T-cell (primary cell): ENCODE data around the gene GPR135. TPM values are rescaled to one million over a fixed set of nuclear protein-coding genes. Genes with fewer than 3 reads are reported as not detected.
A peak's percentile ranks its signal among the peaks of the same experiment; 100 is the strongest.

Experiments
- ATAC-seq, 4 experiments: fragments of 200-7000 bp in 3 of 4; fragments of 150-1000 bp in 1 of 4; cut with Tn5 transposase; replicated peaks in 1 of 4; 1 replicate in 3 of 4; 2 replicates in 1 of 4; pipeline ENCODE4 v1.10.0; 2021; ENCODE audit warnings: moderate library complexity in 3 of 4, mild to moderate bottlenecking in 2 of 4, moderate number of reproducible peaks in 1 of 4
- CTCF ChIA-PET, 2 donors: fragments of 300-600 bp; sonication (Branson Sonifier 250); formaldehyde crosslinking; loops; one replicate each; lab custom pipeline; 2022; ENCODE audit warnings: antibody characterized with exemption in 2 of 2; lab: Charles Lee
- POLR2A ChIA-PET, 2 donors: fragments of 300-600 bp; sonication (Branson Sonifier 250); formaldehyde crosslinking; loops; one replicate each; lab custom pipeline; 2022; ENCODE audit warnings: antibody characterized with exemption in 2 of 2; lab: Charles Lee
- DNase-seq, 35 experiments: peaks; one replicate each; pipeline versions ENCODE4 v3.0.0 to v3.0.0-alpha.2; 2013 to 2023
- H3K27ac ChIP-seq: one replicate; pipeline ENCODE4 v1.5.1; 2013; ENCODE audit warnings: low read length
- H3K27me3 ChIP-seq, 2 experiments: replicated peaks in 1 of 2; 1 replicate in 1 of 2; 2 replicates in 1 of 2; pipeline versions ENCODE4 v1.6.1 to v1.7.0; 2013; ENCODE audit warnings: low read length in 1 of 2, mixed read lengths in 1 of 2; ENCODE audit not compliant: control insufficient read depth in 2 of 2, insufficient read depth in 2 of 2; ENCODE audit errors: extremely low read depth in 1 of 2
- H3K36me3 ChIP-seq, 2 donors: 1 replicate in 1 of 2; 2 replicates in 1 of 2; pipeline versions ENCODE4 v1.6.1 to v1.7.0; 2013; ENCODE audit warnings: low read length in 1 of 2; ENCODE audit not compliant: control insufficient read depth in 2 of 2, insufficient read depth in 1 of 2; ENCODE audit errors: extremely low read depth in 1 of 2
- H3K4me1 ChIP-seq, 2 experiments: 1 replicate in 1 of 2; 2 replicates in 1 of 2; pipeline versions ENCODE4 v1.6.1 to v1.7.0; 2013; ENCODE audit warnings: low read length in 2 of 2, mixed read lengths in 1 of 2; ENCODE audit not compliant: insufficient read depth in 2 of 2, control insufficient read depth in 1 of 2; ENCODE audit errors: extremely low read depth in 1 of 2
- H3K4me3 ChIP-seq, 2 donors: 1 replicate in 1 of 2; 2 replicates in 1 of 2; pipeline versions ENCODE4 v1.5.1 to v1.7.0; 2013; ENCODE audit warnings: mild to moderate bottlenecking in 2 of 2, low read length in 1 of 2, moderate library complexity in 1 of 2; ENCODE audit not compliant: control insufficient read depth in 1 of 2; ENCODE audit errors: extremely low read depth in 1 of 2
- H3K9me3 ChIP-seq: 2 replicates; pipeline ENCODE4 v1.7.0; 2013
- H3K27ac Mint-ChIP-seq, 2 donors: one replicate each; pipeline ENCODE4 v1.8.0; 2020 to 2021; ENCODE audit warnings: mild to moderate bottlenecking in 2 of 2, mixed read lengths in 2 of 2
- H3K27me3 Mint-ChIP-seq, 2 donors: one replicate each; pipeline ENCODE4 v1.8.0; 2021 to 2022; ENCODE audit warnings: mixed read lengths in 2 of 2
- H3K36me3 Mint-ChIP-seq: one replicate; pipeline ENCODE4 v1.8.0; 2021; ENCODE audit warnings: mixed read lengths
- H3K4me1 Mint-ChIP-seq, 3 donors: one replicate each; pipeline ENCODE4 v1.8.0; 2020 to 2022; ENCODE audit warnings: mixed read lengths in 3 of 3, mild to moderate bottlenecking in 1 of 3
- H3K4me3 Mint-ChIP-seq, 3 donors: one replicate each; pipeline ENCODE4 v1.8.0; 2020 to 2022; ENCODE audit warnings: mild to moderate bottlenecking in 3 of 3, mixed read lengths in 3 of 3, moderate library complexity in 3 of 3
- H3K9me3 Mint-ChIP-seq, 3 donors: one replicate each; pipeline ENCODE4 v1.8.0; 2020 to 2022; ENCODE audit warnings: mixed read lengths in 3 of 3
- WGBS: methylation state at CpG from one replicate; pipeline ENCODE4 v1.1.5; 2013; ENCODE audit warnings: missing lambda C conversion rate; ENCODE audit not compliant: insufficient coverage; 5-methylcytosine and 5-hydroxymethylcytosine counted together
- total RNA-seq, 35 experiments: library from RNA in 6 of 35; stranded (reverse) in 6 of 35; fragments of 120-200 nt in 1 of 35; gene quantifications; one replicate each; pipeline versions ENCODE4 v1.2.1 to v1.2.4 and lab custom pipeline; 2013 to 2026

The GPR135 gene
- 1 to 10 TPM; 1.8 to 2.4 (median 2.1) TPM for total RNA-seq
- 1.1 TPM for total RNA-seq (2013)
- 0.38 to 4.4 (median 2.1) reads per million in 29 experiments for total RNA-seq (lab: John Stamatoyannopoulos, UW)

- peaks cover 3 to 5% of the 10 kb centered on the region in 2 donors for H3K27me3 Mint-ChIP-seq
- H3K36me3 Mint-ChIP-seq = peaks cover 5% of the 10 kb centered on the region
- no peaks in the 10 kb centered on the region for H3K9me3 ChIP-seq
- peak in 30 of 35 experiments; percentile 10 to 61 (median 30) for DNase-seq
- H3K4me1 Mint-ChIP-seq = peaks cover 7 to 17% (median 14%) of the 10 kb centered on the region in 3 donors
- H3K4me3 Mint-ChIP-seq = peak within 1 kb of the TSS; percentile 84 to 88 (median 88)
- ChIA-PET POLR2A (interaction anchor here (0.5 to 2.4 kb wide), 2 partner anchors 19 to 724 kb away, joined by 3 to 5 read pairs; partner anchors contain the start of genes JKAMP (in 1 of the 2) and L3HYPDH (in 1 of the 2)), CTCF (interaction anchor here (0.6 to 1.0 kb wide), 4 partner anchors 19 to 277 kb away, joined by 3 to 7 read pairs (median 3); partner anchors contain the start of genes JKAMP (in 1 of the 2) and L3HYPDH (in 1 of the 2))
- H3K9me3 Mint-ChIP-seq = no peaks in the 10 kb centered on the region
- peak; percentile 35 to 60 (median 54) for ATAC-seq
- WGBS = 18% methylated on average over 39 of the region's 40 CpGs
- peak within 1 kb of the TSS; percentile 51 to 84 for H3K27ac Mint-ChIP-seq
- H3K36me3 ChIP-seq = no peaks in the 10 kb centered on the region
- H3K4me3 ChIP-seq = peak within 1 kb of the TSS; percentile 48 to 75
- peaks cover 0 to 3% of the 10 kb centered on the region in 2 experiments for H3K27me3 ChIP-seq
- peaks cover 4 to 12% of the 10 kb centered on the region in 2 experiments for H3K4me1 ChIP-seq
- peak within 1 kb of the TSS; percentile 50 for H3K27ac ChIP-seq
Measured at GRCh38 chr14:59465316-59466135, at the start of gene GPR135. GPR135 (minus strand) TSS chr14:59465380; CDS start chr14:59465226, 154 bp downstream.

- no peak overlapping the region for H3K27ac ChIP-seq
- ChIA-PET CTCF (interaction anchor here in 1 of 2 donors (0.6 kb wide), 1 partner anchor 15 kb away, joined by 4 read pairs; no protein-coding TSS in a partner anchor), POLR2A (interaction anchor here in 1 of 2 donors (0.6 kb wide), 1 partner anchor 1034 kb away, joined by 4 read pairs; no protein-coding TSS in a partner anchor)
- 95% methylated on average over 2 of the region's 4 CpGs for WGBS
- no peaks in the 10 kb centered on the region for H3K4me1 Mint-ChIP-seq
- H3K36me3 ChIP-seq = no peaks in the 10 kb centered on the region
- no peaks in the 10 kb centered on the region for H3K9me3 ChIP-seq
- H3K27me3 ChIP-seq = peaks cover 0 to 3% of the 10 kb centered on the region in 2 experiments
- H3K4me3 Mint-ChIP-seq = no peak overlapping the region
- H3K27ac Mint-ChIP-seq = no peak overlapping the region
- ATAC-seq (no peak), DNase-seq (peak in 2 of 35 experiments; percentile 3 to 14)
- no peaks in the 10 kb centered on the region for H3K4me1 ChIP-seq
- H3K9me3 Mint-ChIP-seq = no peaks in the 10 kb centered on the region
- H3K27me3 Mint-ChIP-seq = peaks cover 19 to 42% of the 10 kb centered on the region in 2 donors
- no peak overlapping the region for H3K4me3 ChIP-seq
- no peaks in the 10 kb centered on the region for H3K36me3 Mint-ChIP-seq
Measured at GRCh38 chr14:59511916-59512575, 46.9 kb upstream of the GPR135 start.

GRCh38 chr14:59510966-59511365 is 45.8 kb upstream of the GPR135 start:
- ChIA-PET POLR2A (no interaction called here), CTCF (no interaction called here)
- ATAC-seq (no peak), DNase-seq (no peak)
- H3K9me3 Mint-ChIP-seq = no peaks in the 10 kb centered on the region
- H3K36me3 ChIP-seq = no peaks in the 10 kb centered on the region
- no peak overlapping the region for H3K4me3 ChIP-seq
- H3K4me1 ChIP-seq = no peaks in the 10 kb centered on the region
- H3K9me3 ChIP-seq = no peaks in the 10 kb centered on the region
- WGBS = 0% methylated on average over 1 of the region's 3 CpGs
- no peak overlapping the region for H3K27ac Mint-ChIP-seq
- no peak overlapping the region for H3K4me3 Mint-ChIP-seq
- no peak overlapping the region for H3K27ac ChIP-seq
- no peaks in the 10 kb centered on the region for H3K4me1 Mint-ChIP-seq
- H3K27me3 ChIP-seq = peaks cover 0 to 3% of the 10 kb centered on the region in 2 experiments
- no peaks in the 10 kb centered on the region for H3K36me3 Mint-ChIP-seq
- peaks cover 16 to 34% of the 10 kb centered on the region in 2 donors for H3K27me3 Mint-ChIP-seq

GRCh38 chr14:59510001-59510400 is 44.8 kb upstream of the GPR135 start:
- H3K27ac Mint-ChIP-seq = no peak overlapping the region
- no peak overlapping the region for H3K27ac ChIP-seq
- no peak overlapping the region for H3K4me3 Mint-ChIP-seq
- WGBS = 67% methylated on average over 1 of the region's 2 CpGs
- H3K27me3 Mint-ChIP-seq = peaks cover 12 to 32% of the 10 kb centered on the region in 2 donors
- H3K4me1 Mint-ChIP-seq = peaks cover 0 to 2% (median under 1%) of the 10 kb centered on the region in 3 donors
- DNase-seq (no peak), ATAC-seq (no peak)
- peaks cover 0 to 3% of the 10 kb centered on the region in 2 experiments for H3K27me3 ChIP-seq
- no peak overlapping the region for H3K4me3 ChIP-seq
- no peaks in the 10 kb centered on the region for H3K36me3 Mint-ChIP-seq
- H3K9me3 Mint-ChIP-seq = no peaks in the 10 kb centered on the region
- CTCF ChIA-PET = interaction anchor here in 1 of 2 donors (0.6 kb wide), 1 partner anchor 555 kb away, joined by 3 read pairs; no protein-coding TSS in a partner anchor
- POLR2A ChIA-PET = no interaction called here
- H3K36me3 ChIP-seq = no peaks in the 10 kb centered on the region
- no peaks in the 10 kb centered on the region for H3K4me1 ChIP-seq
- H3K9me3 ChIP-seq = no peaks in the 10 kb centered on the region

GRCh38 chr14:59509101-59509500 is 43.9 kb upstream of the GPR135 start:
- Histone ChIP-seq H3K27me3 (peaks cover 0 to 3% of the 10 kb centered on the region in 2 experiments), H3K9me3 (no peaks in the 10 kb centered on the region), H3K36me3 (peaks cover 1 to 2% of the 10 kb centered on the region in 2 donors), H3K27ac (no peak overlapping the region), H3K4me3 (no peak overlapping the region), H3K4me1 (peaks cover 0 to 2% of the 10 kb centered on the region in 2 experiments)
- no peaks in the 10 kb centered on the region for H3K9me3 Mint-ChIP-seq
- H3K4me3 Mint-ChIP-seq = no peak overlapping the region
- H3K36me3 Mint-ChIP-seq = peaks cover 3% of the 10 kb centered on the region
- peaks cover 6 to 26% of the 10 kb centered on the region in 2 donors for H3K27me3 Mint-ChIP-seq
- ChIA-PET POLR2A (no interaction called here), CTCF (no interaction called here)
- ATAC-seq (no peak), DNase-seq (no peak)
- WGBS = 77% methylated on average over 2 of the region's 3 CpGs
- H3K27ac Mint-ChIP-seq = no peak overlapping the region
- peaks cover 8 to 10% (median 9%) of the 10 kb centered on the region in 3 donors for H3K4me1 Mint-ChIP-seq

- Histone ChIP-seq H3K36me3 (peaks cover 5 to 11% of the 10 kb centered on the region in 2 donors), H3K27ac (no peak overlapping the region), H3K4me3 (no peak overlapping the region), H3K27me3 (peaks cover 0 to 3% of the 10 kb centered on the region in 2 experiments), H3K4me1 (peaks cover 0 to 2% of the 10 kb centered on the region in 2 experiments), H3K9me3 (no peaks in the 10 kb centered on the region)
- CTCF ChIA-PET = interaction anchor here (0.6 to 2.1 kb wide), 6 partner anchors 69 to 677 kb away, joined by 3 to 9 read pairs (median 6); partner anchors contain the start of gene CCDC175 (in 2 of the 2)
- Mint-ChIP-seq H3K4me1 (peaks cover 12 to 15% (median 13%) of the 10 kb centered on the region in 3 donors), H3K36me3 (peaks cover 7% of the 10 kb centered on the region), H3K27ac (no peak overlapping the region), H3K4me3 (no peak overlapping the region), H3K9me3 (no peaks in the 10 kb centered on the region), H3K27me3 (peaks cover 6 to 20% of the 10 kb centered on the region in 2 donors)
- POLR2A ChIA-PET = interaction anchor here in 1 of 2 donors (0.6 kb wide), 1 partner anchor 747 kb away, joined by 3 read pairs; no protein-coding TSS in a partner anchor
- 95% methylated on average over 2 of the region's 3 CpGs for WGBS
- ATAC-seq = no peak
- no peak for DNase-seq
Measured at GRCh38 chr14:59507752-59508103, 42.5 kb upstream of the GPR135 start.
